IMR-90 (cell line): ENCODE results near the gene HPSE. TPM values are rescaled to one million over a fixed set of nuclear protein-coding genes. Genes with fewer than 3 reads are reported as not detected.

Experiments
- ATAC-seq: fragments of 200-7000 bp; cut with Tn5 transposase; 2 replicates; pipeline ENCODE4 v1.9.1; 2020; ENCODE audit warnings: low read depth, mild to moderate bottlenecking, moderate library complexity
- BruUV-seq: library from RNA; stranded (reverse); fragments of 400-500 nt; replicated peaks from 2 replicates; lab custom pipeline; 2021; lab: Mats Ljungman, UMichigan
- CTCF ChIA-PET: fragments of 300-600 bp; formaldehyde crosslinking; extraction: SDS; loops from one replicate; lab custom pipeline; 2021; ENCODE audit warnings: antibody characterized with exemption; lab: Yijun Ruan, JAX
- POLR2A ChIA-PET: fragments of 300-600 bp; sonication (Branson Sonifier 250); formaldehyde crosslinking; loops from one replicate; lab custom pipeline; 2022; ENCODE audit warnings: antibody characterized with exemption; ENCODE audit not compliant: unreplicated experiment; lab: Charles Lee
- DNase-seq: peaks from one replicate; pipeline ENCODE4 v3.0.0; 2013
- H2AFZ ChIP-seq: replicated peaks from 2 replicates; pipeline ENCODE3; 2013; ENCODE audit warnings: low read length, mild to moderate bottlenecking; ENCODE audit not compliant: poor library complexity
- H2AK5ac ChIP-seq: 2 replicates; pipeline ENCODE4 v1.6.1; 2013; ENCODE audit warnings: low read depth, low read length, inconsistent platforms
- H2AK9ac ChIP-seq: replicated peaks from 2 replicates; pipeline ENCODE3; 2013; ENCODE audit warnings: mild to moderate bottlenecking, low read depth, low read length, moderate library complexity; ENCODE audit not compliant: poor library complexity
- H2BK120ac ChIP-seq: 2 replicates; pipeline ENCODE4 v1.6.1; 2013; ENCODE audit warnings: low read depth, low read length, inconsistent platforms
- H2BK15ac ChIP-seq: 3 replicates; pipeline ENCODE4 v1.6.1; 2013; ENCODE audit warnings: low read depth, low read length, inconsistent platforms
- H2BK20ac ChIP-seq: 2 replicates; pipeline ENCODE4 v1.6.1; 2013; ENCODE audit warnings: low read depth, mild to moderate bottlenecking, inconsistent platforms, low read length, moderate library complexity
- H2BK5ac ChIP-seq: 2 replicates; pipeline ENCODE4 v1.6.1; 2013; ENCODE audit warnings: mild to moderate bottlenecking, low read depth, low read length, inconsistent platforms; ENCODE audit not compliant: poor library complexity, severe bottlenecking
- H3K14ac ChIP-seq: replicated peaks from 2 replicates; pipeline ENCODE4 v1.6.1; 2013; ENCODE audit warnings: low read depth, low read length, inconsistent platforms
- H3K18ac ChIP-seq: 2 replicates; pipeline ENCODE4 v1.6.1; 2013; ENCODE audit warnings: low read depth, low read length, control low read depth
- H3K23ac ChIP-seq: 2 replicates; pipeline ENCODE4 v1.6.1; 2013; ENCODE audit warnings: low read depth, low read length, inconsistent platforms
- H3K27ac ChIP-seq: 2 replicates; pipeline ENCODE4 v1.5.1; 2013; ENCODE audit warnings: mild to moderate bottlenecking, control low read depth, low read length; ENCODE audit not compliant: insufficient read depth
- H3K27me3 ChIP-seq: 2 replicates; pipeline ENCODE4 v1.6.1; 2013; ENCODE audit warnings: low read length; ENCODE audit not compliant: control insufficient read depth, insufficient read depth
- H3K36me3 ChIP-seq: 2 replicates; pipeline ENCODE4 v1.6.1; 2013; ENCODE audit warnings: low read length, mixed read lengths; ENCODE audit not compliant: control insufficient read depth, insufficient read depth
- H3K4ac ChIP-seq: 2 replicates; pipeline ENCODE4 v1.6.1; 2013; ENCODE audit warnings: low read depth, low read length, inconsistent platforms
- H3K4me1 ChIP-seq: 2 replicates; pipeline ENCODE4 v1.6.1; 2013; ENCODE audit warnings: low read length, mixed read lengths; ENCODE audit not compliant: control insufficient read depth, insufficient read depth
- H3K4me2 ChIP-seq: 2 replicates; pipeline ENCODE4 v1.6.1; 2013; ENCODE audit warnings: low read depth, mild to moderate bottlenecking, control low read depth, low read length, moderate library complexity
- H3K4me3 ChIP-seq: 2 replicates; pipeline ENCODE4 v1.5.1; 2013; ENCODE audit warnings: low read depth, mild to moderate bottlenecking, control low read depth, low read length, moderate library complexity; ENCODE audit not compliant: insufficient read depth
- H3K56ac ChIP-seq: 2 replicates; pipeline ENCODE4 v1.6.1; 2013; ENCODE audit warnings: low read length, inconsistent platforms; ENCODE audit not compliant: insufficient read depth; ENCODE audit errors: extremely low read depth
- H3K79me1 ChIP-seq, 2 experiments: 2 replicates each; pipeline ENCODE4 v1.6.1; 2013; ENCODE audit warnings: low read length in 2 of 2, inconsistent platforms in 1 of 2, low read depth in 1 of 2
- H3K9ac ChIP-seq: 2 replicates; pipeline ENCODE4 v1.6.1; 2013; ENCODE audit warnings: low read depth, low read length, control low read depth
- H3K9me1 ChIP-seq: 2 replicates; pipeline ENCODE4 v1.6.1; 2013; ENCODE audit warnings: low read length, inconsistent platforms; ENCODE audit not compliant: insufficient read depth
- H3K9me3 ChIP-seq: 2 replicates; pipeline ENCODE4 v1.6.1; 2013; ENCODE audit warnings: low read length; ENCODE audit not compliant: control insufficient read depth, insufficient read depth
- H4K20me1 ChIP-seq: 2 replicates; pipeline ENCODE4 v1.6.1; 2013; ENCODE audit warnings: low read length, inconsistent platforms; ENCODE audit not compliant: insufficient read depth
- H4K5ac ChIP-seq: 2 replicates; pipeline ENCODE4 v1.6.1; 2013; ENCODE audit warnings: mild to moderate bottlenecking, low read depth, low read length, control low read depth
- H4K8ac ChIP-seq, 2 experiments: 2 replicates each; pipeline ENCODE4 v1.6.1; 2013; ENCODE audit warnings: low read depth in 2 of 2, low read length in 2 of 2, control low read depth in 1 of 2, inconsistent platforms in 1 of 2
- H4K91ac ChIP-seq: 2 replicates; pipeline ENCODE4 v1.6.1; 2013; ENCODE audit warnings: low read depth, low read length, inconsistent platforms; ENCODE audit not compliant: insufficient read depth
- BHLHE40 ChIP-seq: fragments of 150-350 bp; IDR thresholded peaks from 2 replicates; pipeline ENCODE4 v1.6.1; 2016; ENCODE audit warnings: mild to moderate bottlenecking, low read depth, low read length
- CEBPB ChIP-seq: IDR thresholded peaks from 2 replicates; pipeline ENCODE4 v1.6.1; 2012; ENCODE audit warnings: low read depth, low read length, improper control_type of control experiment
- CHD1 ChIP-seq: IDR thresholded peaks from 2 replicates; pipeline ENCODE4 v1.6.1; 2012; ENCODE audit warnings: low read depth, low read length, improper control_type of control experiment
- ELK1 ChIP-seq: fragments of 150-350 bp; IDR thresholded peaks from 2 replicates; pipeline ENCODE4 v1.6.1; 2016; ENCODE audit warnings: low read depth, mild to moderate bottlenecking, low read length, moderate library complexity, borderline replicate concordance
- FOS ChIP-seq: fragments of 150-350 bp; IDR thresholded peaks from 2 replicates; pipeline ENCODE4 v1.6.1; 2016; ENCODE audit warnings: low read depth, low read length
- MAFK ChIP-seq: IDR thresholded peaks from 2 replicates; pipeline ENCODE4 v1.6.1; 2012; ENCODE audit warnings: low read depth, low read length, improper control_type of control experiment
- MAZ ChIP-seq: IDR thresholded peaks from 2 replicates; pipeline ENCODE4 v1.6.1; 2012; ENCODE audit warnings: low read depth, mild to moderate bottlenecking, low read length, improper control_type of control experiment, moderate library complexity, borderline replicate concordance
- MXI1 ChIP-seq: IDR thresholded peaks from 2 replicates; pipeline ENCODE4 v1.6.1; 2012; ENCODE audit warnings: low read depth, mild to moderate bottlenecking, low read length, moderate library complexity, borderline replicate concordance
- NFE2L2 ChIP-seq: fragments of 150-350 bp; IDR thresholded peaks from 2 replicates; pipeline ENCODE4 v1.6.1; 2016; ENCODE audit warnings: low read depth, mild to moderate bottlenecking, low read length
- RAD21 ChIP-seq: IDR thresholded peaks from 2 replicates; pipeline ENCODE4 v1.6.1; 2012; ENCODE audit warnings: low read length, improper control_type of control experiment
- RCOR1 ChIP-seq: IDR thresholded peaks from 2 replicates; pipeline ENCODE4 v1.6.1; 2012; ENCODE audit warnings: mild to moderate bottlenecking, low read length, improper control_type of control experiment; ENCODE audit not compliant: insufficient replicate concordance
- RFX5 ChIP-seq: IDR thresholded peaks from 2 replicates; pipeline ENCODE4 v1.8.0; 2012; ENCODE audit warnings: low read depth, mild to moderate bottlenecking, low read length, moderate library complexity
- SMC3 ChIP-seq: fragments of 150-350 bp; IDR thresholded peaks from 2 replicates; pipeline ENCODE4 v1.6.1; 2016; ENCODE audit warnings: low read depth, mild to moderate bottlenecking, antibody characterized with exemption, low read length, moderate library complexity
- USF2 ChIP-seq: fragments of 150-350 bp; IDR thresholded peaks from 2 replicates; pipeline ENCODE4 v1.6.1; 2017; ENCODE audit warnings: mild to moderate bottlenecking, antibody characterized with exemption, low read length, low read depth
- WGBS, 2 experiments: methylation state at CpG; one replicate each; pipeline versions ENCODE4 v1.1.5 to v1.1.7; 2013; ENCODE audit warnings: missing lambda C conversion rate in 2 of 2; ENCODE audit not compliant: insufficient read length in 1 of 2; ENCODE audit errors: extremely low coverage in 2 of 2; 5-methylcytosine and 5-hydroxymethylcytosine counted together
- dilution Hi-C: fragments of 300-500 bp; cut with HindIII; formaldehyde crosslinking; loops from one replicate; pipeline ENCODE4 v1.14.3; 2018; ENCODE audit warnings: low sequenced_read_pairs; ENCODE audit not compliant: unreplicated experiment
- in situ Hi-C: fragments of 300-500 bp; cut with MboI; formaldehyde crosslinking; loops from 3 replicates; pipeline ENCODE4 v1.14.3; 2019; ENCODE audit warnings: low sequenced_read_pairs, inconsistent platforms, mixed read lengths
- intact Hi-C: fragments of 100-400 bp; cut with micrococcal nuclease; formaldehyde crosslinking; loops from 2 replicates; pipeline ENCODE4 v1.10.0; 2022
- polyA plus RNA-seq, 3 experiments: library from polyadenylated mRNA; depleted of rRNA; stranded (reverse); fragments of >200 nt; gene quantifications; 2 replicates each; pipeline ENCODE4 v1.2.3, GENCODE V29; 2012; ENCODE audit warnings: low replicate concordance in 1 of 3
- total RNA-seq: library from RNA; depleted of rRNA; stranded (reverse); fragments of >200 nt; gene quantifications from 2 replicates; pipeline ENCODE4 v1.2.3, GENCODE V29; 2012

Gene HPSE
- total and polyA plus RNA-seq, 2 of the 4 experiments (the other 2 are of a cell fraction) = under 0.01 to 0.09 TPM

GRCh38 chr4:83369831-83370639 lies 35.4 kb upstream of the HPSE start:
- Histone ChIP-seq H2BK5ac (no peak overlapping the region), H2AK5ac (no peak overlapping the region), H2BK15ac (no peak overlapping the region), H3K27ac (no peak overlapping the region), H3K56ac (no peak overlapping the region), H3K4me1 (no peaks in the 10 kb centered on the region), H4K5ac (no peak overlapping the region), H4K91ac (no peak overlapping the region), H3K9me3 (no peaks in the 10 kb centered on the region), H3K4me2 (no peak overlapping the region), H3K9me1 (no peaks in the 10 kb centered on the region), H2AK9ac (no peak overlapping the region), H3K14ac (no peak overlapping the region), H3K4me3 (no peak overlapping the region), H4K8ac (no peak overlapping the region), H3K18ac (no peak overlapping the region), H3K36me3 (no peaks in the 10 kb centered on the region), H2BK20ac (no peak overlapping the region), H3K23ac (no peak overlapping the region), H3K4ac (no peak overlapping the region), H4K20me1 (no peaks in the 10 kb centered on the region), H3K27me3 (peaks cover 21% of the 10 kb centered on the region), H3K9ac (no peak overlapping the region), H3K79me1 (no peaks in the 10 kb centered on the region), H2AFZ (no peak overlapping the region), H2BK120ac (no peak overlapping the region)
- no CpG with 5 or more reads among the region's 4 CpGs for WGBS, 2 experiments
- POLR2A ChIA-PET = no interaction called here
- ATAC-seq (no peak), DNase-seq (peak; percentile 33)
- CTCF ChIA-PET = interaction anchor here (1.1 to 1.9 kb wide), 2 partner anchors 9 to 14 kb away, joined by 3 to 5 read pairs; no protein-coding TSS in a partner anchor
- in situ Hi-C loops = loop anchor here (10.0 kb wide), 1 partner anchor 265 kb away; no protein-coding TSS in a partner anchor
- dilution Hi-C loops = no loop called here
- intact Hi-C loops = no loop called here
- no TSS peak for BruUV-seq
- no peak for TF ChIP-seq CHD1
- no peak for TF ChIP-seq NFE2L2
- TF ChIP-seq RFX5 = no peak
- TF ChIP-seq FOS = no peak
- TF ChIP-seq ELK1 = no peak
- no peak for TF ChIP-seq MAFK
- no peak for TF ChIP-seq CEBPB
- TF ChIP-seq USF2 = no peak
- TF ChIP-seq MXI1 = no peak
- no peak for TF ChIP-seq RAD21
- no peak for TF ChIP-seq MAZ
- no peak for TF ChIP-seq RCOR1
- no peak for TF ChIP-seq BHLHE40
- no peak for TF ChIP-seq SMC3
